ENCODE measurements around the gene SLC7A1. TPM values are rescaled to one million over a fixed set of nuclear protein-coding genes. Genes with fewer than 3 reads are reported as not detected.

SLC7A1 gene
- total RNA-seq, 3 donors from 2014 or later (not counting 1 experiment from before 2014, with no cell fraction given) = 8.7 to 12.6 (median 10.2) TPM

- H3K9me3 ChIP-seq (ENCODE audit: control insufficient read depth, insufficient read depth, low read length) = no peaks in the 10 kb centered on the region
- no peak for DNase-seq
- WGBS (ENCODE audit: insufficient coverage) = 91% methylated on average over 22 of the region's 22 CpGs
- intact Hi-C loops (cut with micrococcal nuclease) = no loop called here
- H3K9me3 Mint-ChIP-seq = no peaks in the 10 kb centered on the region
- H3K4me1 Mint-ChIP-seq = no peaks in the 10 kb centered on the region
- H3K27me3 Mint-ChIP-seq (ENCODE audit: low read depth in 2 of 2) = peaks cover 3 to 8% of the 10 kb centered on the region in 2 donors
- no peak overlapping the region for H3K4me3 ChIP-seq (ENCODE audit: low read length)
- TF ChIP-seq, protein P1, sequence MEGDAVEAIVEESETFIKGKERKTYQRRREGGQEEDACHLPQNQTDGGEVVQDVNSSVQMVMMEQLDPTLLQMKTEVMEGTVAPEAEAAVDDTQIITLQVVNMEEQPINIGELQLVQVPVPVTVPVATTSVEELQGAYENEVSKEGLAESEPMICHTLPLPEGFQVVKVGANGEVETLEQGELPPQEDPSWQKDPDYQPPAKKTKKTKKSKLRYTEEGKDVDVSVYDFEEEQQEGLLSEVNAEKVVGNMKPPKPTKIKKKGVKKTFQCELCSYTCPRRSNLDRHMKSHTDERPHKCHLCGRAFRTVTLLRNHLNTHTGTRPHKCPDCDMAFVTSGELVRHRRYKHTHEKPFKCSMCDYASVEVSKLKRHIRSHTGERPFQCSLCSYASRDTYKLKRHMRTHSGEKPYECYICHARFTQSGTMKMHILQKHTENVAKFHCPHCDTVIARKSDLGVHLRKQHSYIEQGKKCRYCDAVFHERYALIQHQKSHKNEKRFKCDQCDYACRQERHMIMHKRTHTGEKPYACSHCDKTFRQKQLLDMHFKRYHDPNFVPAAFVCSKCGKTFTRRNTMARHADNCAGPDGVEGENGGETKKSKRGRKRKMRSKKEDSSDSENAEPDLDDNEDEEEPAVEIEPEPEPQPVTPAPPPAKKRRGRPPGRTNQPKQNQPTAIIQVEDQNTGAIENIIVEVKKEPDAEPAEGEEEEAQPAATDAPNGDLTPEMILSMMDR (IDR thresholded peaks at IDR 0.05) = no peak
- H3K36me3 Mint-ChIP-seq = no peaks in the 10 kb centered on the region
- H3K27ac Mint-ChIP-seq = no peak overlapping the region
- no peak for ATAC-seq
- H3K27me3 ChIP-seq (ENCODE audit: control insufficient read depth, insufficient read depth, low read length) = no peaks in the 10 kb centered on the region
- H3K27ac ChIP-seq (ENCODE audit: low read length) = no peak overlapping the region
- no peaks in the 10 kb centered on the region for H3K36me3 ChIP-seq (ENCODE audit: control insufficient read depth, insufficient read depth, low read length)
- no peak overlapping the region for H3K4me3 Mint-ChIP-seq
- H3K4me1 ChIP-seq (ENCODE audit: control insufficient read depth, insufficient read depth, low read length) = no peaks in the 10 kb centered on the region
These were observed 107.7 kb downstream of the SLC7A1 start for GRCh38 chr13:29487466-29488454.

DNA sequence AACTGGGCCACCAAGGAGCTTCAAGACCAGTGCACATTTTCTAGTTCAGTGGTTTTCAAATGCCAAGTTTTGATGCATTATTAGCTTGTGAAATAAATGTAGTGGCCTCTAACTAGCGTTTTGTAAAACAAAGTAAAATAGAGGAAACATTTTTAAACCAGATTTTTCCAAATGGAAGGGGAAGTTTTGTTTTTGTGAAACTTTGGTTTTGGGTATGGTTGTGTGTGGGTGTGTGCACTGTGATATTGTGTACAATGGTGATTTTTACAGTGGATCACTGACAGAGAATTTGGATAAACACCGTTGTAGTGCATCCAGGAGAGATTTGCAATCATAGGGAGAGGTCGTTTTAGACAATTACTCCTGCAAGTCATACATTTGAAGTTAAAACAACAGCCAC, 108.9 kb downstream of the SLC7A1 start:
- intact Hi-C loops (cut with micrococcal nuclease) = no loop called here
- WGBS (ENCODE audit: insufficient coverage) = 76% methylated on average over 2 of the region's 3 CpGs
- Mint-ChIP-seq H3K4me3 (no peak overlapping the region), H3K27ac (no peak overlapping the region), H3K27me3 (ENCODE audit: low read depth in 2 of 2) (peaks cover 3 to 8% of the 10 kb centered on the region in 2 donors), H3K9me3 (no peaks in the 10 kb centered on the region), H3K36me3 (no peaks in the 10 kb centered on the region), H3K4me1 (no peaks in the 10 kb centered on the region)
- DNase-seq (no peak), ATAC-seq (no peak)
- no peak overlapping the region for H3K4me3 ChIP-seq (ENCODE audit: low read length)
- H3K27ac ChIP-seq (ENCODE audit: low read length) = no peak overlapping the region
- H3K27me3 ChIP-seq (ENCODE audit: control insufficient read depth, insufficient read depth, low read length) = no peaks in the 10 kb centered on the region
- no peaks in the 10 kb centered on the region for H3K4me1 ChIP-seq (ENCODE audit: control insufficient read depth, insufficient read depth, low read length)
- no peaks in the 10 kb centered on the region for H3K9me3 ChIP-seq (ENCODE audit: control insufficient read depth, insufficient read depth, low read length)
- no peaks in the 10 kb centered on the region for H3K36me3 ChIP-seq (ENCODE audit: control insufficient read depth, insufficient read depth, low read length)
- TF ChIP-seq, protein P1 (IDR thresholded peaks at IDR 0.05) = no peak

- Histone ChIP-seq H3K4me1 (ENCODE audit: control insufficient read depth, insufficient read depth, low read length) (no peaks in the 10 kb centered on the region), H3K4me3 (ENCODE audit: low read length) (no peak overlapping the region), H3K36me3 (ENCODE audit: control insufficient read depth, insufficient read depth, low read length) (no peaks in the 10 kb centered on the region), H3K27me3 (ENCODE audit: control insufficient read depth, insufficient read depth, low read length) (no peaks in the 10 kb centered on the region), H3K9me3 (ENCODE audit: control insufficient read depth, insufficient read depth, low read length) (no peaks in the 10 kb centered on the region), H3K27ac (ENCODE audit: low read length) (no peak overlapping the region)
- DNase-seq = no peak
- peaks cover 7 to 14% of the 10 kb centered on the region in 2 donors for H3K27me3 Mint-ChIP-seq (ENCODE audit: low read depth in 2 of 2)
- no peak overlapping the region for H3K4me3 Mint-ChIP-seq
- H3K27ac Mint-ChIP-seq = no peak overlapping the region
- intact Hi-C loops (cut with micrococcal nuclease) = no loop called here
- no peaks in the 10 kb centered on the region for H3K36me3 Mint-ChIP-seq
- TF ChIP-seq, protein P1 (IDR thresholded peaks at IDR 0.05) = no peak
- ATAC-seq = no peak
- WGBS (ENCODE audit: insufficient coverage) = 94% methylated on average over 7 of the region's 7 CpGs
- no peaks in the 10 kb centered on the region for H3K9me3 Mint-ChIP-seq
- H3K4me1 Mint-ChIP-seq = no peaks in the 10 kb centered on the region
These were observed 110.7 kb downstream of the SLC7A1 start for GRCh38 chr13:29484796-29485195.
